ENCODE results near the gene PSKH1. TPM values are rescaled to one million over a fixed set of nuclear protein-coding genes. Genes with fewer than 3 reads are reported as not detected.
A peak's percentile ranks its signal among the peaks of the same experiment; 100 is the strongest.

The PSKH1 gene
- total and polyA plus RNA-seq, 4 donors, result 8.3 to 23.8 (median 13.8) TPM

DNA sequence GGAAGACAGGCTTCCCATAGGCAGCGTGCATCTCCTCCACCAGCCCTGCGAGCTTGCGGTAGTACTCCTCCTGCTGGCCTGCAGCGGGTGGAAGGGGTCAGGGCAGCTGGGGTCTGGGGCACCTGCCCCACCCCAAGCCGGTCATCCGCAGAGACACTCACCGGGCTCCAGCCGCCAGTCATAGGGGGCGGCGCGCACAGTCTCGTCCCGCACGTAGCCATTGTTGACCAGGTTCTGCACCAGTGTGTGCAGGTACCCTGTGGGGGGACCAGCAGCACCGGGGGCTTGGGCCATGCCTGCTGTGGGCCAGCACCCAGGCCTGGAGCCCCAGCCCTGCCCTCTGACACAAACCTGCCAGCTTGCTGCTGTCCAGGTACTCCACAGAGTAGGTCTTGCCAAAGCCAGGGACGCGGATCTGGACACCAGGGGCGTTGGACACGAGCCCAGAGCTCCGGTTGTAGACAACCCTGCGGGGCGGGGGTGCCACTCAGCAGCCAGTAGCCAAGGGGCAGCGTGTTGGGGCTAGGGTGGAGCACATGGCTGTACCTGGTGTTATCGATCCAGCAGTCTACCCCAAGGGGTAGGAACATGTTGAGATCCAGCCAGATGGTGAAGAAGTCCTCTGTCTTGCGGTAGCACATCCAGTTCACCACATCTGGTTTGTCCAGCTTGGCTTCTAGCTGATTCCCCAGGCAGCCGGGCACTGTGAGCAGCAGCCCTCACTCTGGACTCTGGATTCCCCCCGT, 49.6 kb downstream of the PSKH1 start:
- H3K27ac ChIP-seq (ENCODE audit: low read depth in 1 of 2, low read length in 2 of 2), result peak overlapping the region; percentile 71 to 85
- 49% methylated on average over 27 of the region's 27 CpGs for WGBS
- H3K4me1 ChIP-seq (ENCODE audit: control insufficient read depth in 4 of 4, insufficient read depth in 4 of 4, low read length in 3 of 4), result peaks cover 9 to 55% (median 36%) of the 10 kb centered on the region in 4 donors
- no peak overlapping the region for H3K9ac ChIP-seq (ENCODE audit: low read depth in 1 of 2, low read length in 2 of 2)
- H3K27me3 ChIP-seq (ENCODE audit: control insufficient read depth in 4 of 4, insufficient read depth in 4 of 4, low read length in 3 of 4), result no peaks in the 10 kb centered on the region
- H3K9me3 ChIP-seq (ENCODE audit: control insufficient read depth in 4 of 4, low read length in 3 of 4), result no peaks in the 10 kb centered on the region
- H3K36me3 ChIP-seq (ENCODE audit: control insufficient read depth in 4 of 4, insufficient read depth in 3 of 4, low read depth in 1 of 4, low read length in 3 of 4), result peaks cover 10 to 29% (median 15%) of the 10 kb centered on the region in 4 donors
- TF ChIP-seq, protein P1, sequence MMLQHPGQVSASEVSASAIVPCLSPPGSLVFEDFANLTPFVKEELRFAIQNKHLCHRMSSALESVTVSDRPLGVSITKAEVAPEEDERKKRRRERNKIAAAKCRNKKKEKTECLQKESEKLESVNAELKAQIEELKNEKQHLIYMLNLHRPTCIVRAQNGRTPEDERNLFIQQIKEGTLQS (IDR thresholded peaks at IDR 0.05), result no peak
- TF ChIP-seq, protein P2, sequence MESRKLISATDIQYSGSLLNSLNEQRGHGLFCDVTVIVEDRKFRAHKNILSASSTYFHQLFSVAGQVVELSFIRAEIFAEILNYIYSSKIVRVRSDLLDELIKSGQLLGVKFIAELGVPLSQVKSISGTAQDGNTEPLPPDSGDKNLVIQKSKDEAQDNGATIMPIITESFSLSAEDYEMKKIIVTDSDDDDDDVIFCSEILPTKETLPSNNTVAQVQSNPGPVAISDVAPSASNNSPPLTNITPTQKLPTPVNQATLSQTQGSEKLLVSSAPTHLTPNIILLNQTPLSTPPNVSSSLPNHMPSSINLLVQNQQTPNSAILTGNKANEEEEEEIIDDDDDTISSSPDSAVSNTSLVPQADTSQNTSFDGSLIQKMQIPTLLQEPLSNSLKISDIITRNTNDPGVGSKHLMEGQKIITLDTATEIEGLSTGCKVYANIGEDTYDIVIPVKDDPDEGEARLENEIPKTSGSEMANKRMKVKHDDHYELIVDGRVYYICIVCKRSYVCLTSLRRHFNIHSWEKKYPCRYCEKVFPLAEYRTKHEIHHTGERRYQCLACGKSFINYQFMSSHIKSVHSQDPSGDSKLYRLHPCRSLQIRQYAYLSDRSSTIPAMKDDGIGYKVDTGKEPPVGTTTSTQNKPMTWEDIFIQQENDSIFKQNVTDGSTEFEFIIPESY (IDR thresholded peaks at IDR 0.05), result no peak
- no peak for TF ChIP-seq NR2F2 (IDR thresholded peaks at IDR 0.05)
- no peak for TF ChIP-seq RXRA (IDR thresholded peaks at IDR 0.05)
- TF ChIP-seq RAD21 (IDR thresholded peaks at IDR 0.05), result peak in 1 of 2 donors; percentile 26
- no peak for TF ChIP-seq HNF4G (IDR thresholded peaks at IDR 0.05)
- no peak for TF ChIP-seq YY1 (IDR thresholded peaks at IDR 0.05)
- TF ChIP-seq EGR1 (IDR thresholded peaks at IDR 0.05; ENCODE audit: low read depth in 2 of 2), result no peak
- TF ChIP-seq, protein P3, sequence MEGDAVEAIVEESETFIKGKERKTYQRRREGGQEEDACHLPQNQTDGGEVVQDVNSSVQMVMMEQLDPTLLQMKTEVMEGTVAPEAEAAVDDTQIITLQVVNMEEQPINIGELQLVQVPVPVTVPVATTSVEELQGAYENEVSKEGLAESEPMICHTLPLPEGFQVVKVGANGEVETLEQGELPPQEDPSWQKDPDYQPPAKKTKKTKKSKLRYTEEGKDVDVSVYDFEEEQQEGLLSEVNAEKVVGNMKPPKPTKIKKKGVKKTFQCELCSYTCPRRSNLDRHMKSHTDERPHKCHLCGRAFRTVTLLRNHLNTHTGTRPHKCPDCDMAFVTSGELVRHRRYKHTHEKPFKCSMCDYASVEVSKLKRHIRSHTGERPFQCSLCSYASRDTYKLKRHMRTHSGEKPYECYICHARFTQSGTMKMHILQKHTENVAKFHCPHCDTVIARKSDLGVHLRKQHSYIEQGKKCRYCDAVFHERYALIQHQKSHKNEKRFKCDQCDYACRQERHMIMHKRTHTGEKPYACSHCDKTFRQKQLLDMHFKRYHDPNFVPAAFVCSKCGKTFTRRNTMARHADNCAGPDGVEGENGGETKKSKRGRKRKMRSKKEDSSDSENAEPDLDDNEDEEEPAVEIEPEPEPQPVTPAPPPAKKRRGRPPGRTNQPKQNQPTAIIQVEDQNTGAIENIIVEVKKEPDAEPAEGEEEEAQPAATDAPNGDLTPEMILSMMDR (IDR thresholded peaks at IDR 0.05; ENCODE audit: low read depth, low read length, missing input control), result no peak
- no peak for TF ChIP-seq TAF1 (conservative IDR thresholded peaks at IDR 0.05)
- no peak for TF ChIP-seq SP1 (IDR thresholded peaks at IDR 0.05)
- no peak for TF ChIP-seq GABPA (IDR thresholded peaks at IDR 0.05 in 1 of 2, conservative IDR thresholded peaks at IDR 0.05 in 1 of 2)
- TF ChIP-seq, protein P4, sequence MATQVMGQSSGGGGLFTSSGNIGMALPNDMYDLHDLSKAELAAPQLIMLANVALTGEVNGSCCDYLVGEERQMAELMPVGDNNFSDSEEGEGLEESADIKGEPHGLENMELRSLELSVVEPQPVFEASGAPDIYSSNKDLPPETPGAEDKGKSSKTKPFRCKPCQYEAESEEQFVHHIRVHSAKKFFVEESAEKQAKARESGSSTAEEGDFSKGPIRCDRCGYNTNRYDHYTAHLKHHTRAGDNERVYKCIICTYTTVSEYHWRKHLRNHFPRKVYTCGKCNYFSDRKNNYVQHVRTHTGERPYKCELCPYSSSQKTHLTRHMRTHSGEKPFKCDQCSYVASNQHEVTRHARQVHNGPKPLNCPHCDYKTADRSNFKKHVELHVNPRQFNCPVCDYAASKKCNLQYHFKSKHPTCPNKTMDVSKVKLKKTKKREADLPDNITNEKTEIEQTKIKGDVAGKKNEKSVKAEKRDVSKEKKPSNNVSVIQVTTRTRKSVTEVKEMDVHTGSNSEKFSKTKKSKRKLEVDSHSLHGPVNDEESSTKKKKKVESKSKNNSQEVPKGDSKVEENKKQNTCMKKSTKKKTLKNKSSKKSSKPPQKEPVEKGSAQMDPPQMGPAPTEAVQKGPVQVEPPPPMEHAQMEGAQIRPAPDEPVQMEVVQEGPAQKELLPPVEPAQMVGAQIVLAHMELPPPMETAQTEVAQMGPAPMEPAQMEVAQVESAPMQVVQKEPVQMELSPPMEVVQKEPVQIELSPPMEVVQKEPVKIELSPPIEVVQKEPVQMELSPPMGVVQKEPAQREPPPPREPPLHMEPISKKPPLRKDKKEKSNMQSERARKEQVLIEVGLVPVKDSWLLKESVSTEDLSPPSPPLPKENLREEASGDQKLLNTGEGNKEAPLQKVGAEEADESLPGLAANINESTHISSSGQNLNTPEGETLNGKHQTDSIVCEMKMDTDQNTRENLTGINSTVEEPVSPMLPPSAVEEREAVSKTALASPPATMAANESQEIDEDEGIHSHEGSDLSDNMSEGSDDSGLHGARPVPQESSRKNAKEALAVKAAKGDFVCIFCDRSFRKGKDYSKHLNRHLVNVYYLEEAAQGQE (IDR thresholded peaks at IDR 0.05), result peak; percentile 84
- no peak for TF ChIP-seq FOXA2 (IDR thresholded peaks at IDR 0.05)
- TF ChIP-seq HNF4A (conservative IDR thresholded peaks at IDR 0.05), result no peak
- TF ChIP-seq JUND (IDR thresholded peaks at IDR 0.05), result no peak
- H3K4me3 ChIP-seq (ENCODE audit: low read depth in 1 of 3, low read length in 3 of 3), result peak overlapping the region; percentile 29 to 72 (median 59)
- DNase-seq (ENCODE audit: low spot score), result no peak

Data from liver (tissue), 9 donors.